Neutrophil (primary cell): ENCODE data around the gene KCNIP3.

Source experiments
- H3K27ac ChIP-seq: fragments of 200-600 bp; sonication (generic); 2 replicates; pipeline ENCODE4 v1.5.1; 2016; ENCODE audit warnings: mild to moderate bottlenecking, moderate library complexity
- H3K27me3 ChIP-seq: fragments of 200-600 bp; sonication (generic); 2 replicates; pipeline ENCODE4 v1.6.0; 2016; ENCODE audit warnings: mild to moderate bottlenecking
- H3K36me3 ChIP-seq: fragments of 200-600 bp; sonication (generic); 2 replicates; pipeline ENCODE4 v1.5.1; 2017
- H3K4me1 ChIP-seq, 2 experiments: fragments of 200-600 bp in 1 of 2; sonication (generic) in 1 of 2; 1 replicate in 1 of 2; 2 replicates in 1 of 2; pipeline versions ENCODE4 v1.5.1 to v1.6.1; 2013 to 2016; ENCODE audit warnings: low read depth in 1 of 2, low read length in 1 of 2, mild to moderate bottlenecking in 1 of 2, moderate library complexity in 1 of 2; ENCODE audit not compliant: control insufficient read depth in 1 of 2, insufficient read depth in 1 of 2
- H3K4me3 ChIP-seq, 2 experiments: fragments of 200-600 bp in 1 of 2; sonication (generic) in 1 of 2; 1 replicate in 1 of 2; 2 replicates in 1 of 2; pipeline ENCODE4 v1.5.1; 2013 to 2016; ENCODE audit warnings: low read depth in 1 of 2, low read length in 1 of 2, mild to moderate bottlenecking in 1 of 2, moderate library complexity in 1 of 2
- H3K9me3 ChIP-seq: fragments of 200-600 bp; sonication (generic); 2 replicates; pipeline ENCODE4 v1.5.1; 2016
- CTCF ChIP-seq: fragments of 200-600 bp; sonication (generic); IDR thresholded peaks from 2 replicates; pipeline ENCODE4 v1.5.1; 2016; ENCODE audit warnings: antibody characterized with exemption

The KCNIP3 gene

GRCh38 chr2:95313296-95314131 is 16.4 kb downstream of the KCNIP3 start:
- Histone ChIP-seq H3K27me3 (no peaks in the 10 kb centered on the region), H3K4me1 (no peaks in the 10 kb centered on the region), H3K36me3 (no peaks in the 10 kb centered on the region), H3K4me3 (no peak overlapping the region), H3K9me3 (no peaks in the 10 kb centered on the region), H3K27ac (no peak overlapping the region)
- no peak for TF ChIP-seq CTCF

GRCh38 chr2:95314598-95314963 is 17.4 kb downstream of the KCNIP3 start:
- H3K27me3 ChIP-seq: no peaks in the 10 kb centered on the region
- H3K4me1 ChIP-seq: no peaks in the 10 kb centered on the region
- no peaks in the 10 kb centered on the region for H3K36me3 ChIP-seq
- H3K27ac ChIP-seq: no peak overlapping the region
- H3K4me3 ChIP-seq: no peak overlapping the region
- TF ChIP-seq CTCF: no peak
- H3K9me3 ChIP-seq: no peaks in the 10 kb centered on the region

- no peaks in the 10 kb centered on the region for H3K27me3 ChIP-seq
- H3K4me1 ChIP-seq: no peaks in the 10 kb centered on the region
- no peak for TF ChIP-seq CTCF
- no peaks in the 10 kb centered on the region for H3K36me3 ChIP-seq
- H3K27ac ChIP-seq: no peak overlapping the region
- no peaks in the 10 kb centered on the region for H3K9me3 ChIP-seq
- no peak overlapping the region for H3K4me3 ChIP-seq
Observed at GRCh38 chr2:95314964-95315611, 17.9 kb downstream of the KCNIP3 start.

- H3K4me1 ChIP-seq: no peaks in the 10 kb centered on the region
- no peak overlapping the region for H3K4me3 ChIP-seq
- H3K27ac ChIP-seq: no peak overlapping the region
- H3K36me3 ChIP-seq: no peaks in the 10 kb centered on the region
- H3K27me3 ChIP-seq: no peaks in the 10 kb centered on the region
- no peak for TF ChIP-seq CTCF
- no peaks in the 10 kb centered on the region for H3K9me3 ChIP-seq
Observed at GRCh38 chr2:95315801-95316411, 18.8 kb downstream of the KCNIP3 start.

GRCh38 chr2:95316466-95317122 is 19.4 kb downstream of the KCNIP3 start:
- H3K4me3 ChIP-seq: no peak overlapping the region
- no peak overlapping the region for H3K27ac ChIP-seq
- no peaks in the 10 kb centered on the region for H3K27me3 ChIP-seq
- H3K4me1 ChIP-seq: no peaks in the 10 kb centered on the region
- H3K9me3 ChIP-seq: no peaks in the 10 kb centered on the region
- no peak for TF ChIP-seq CTCF
- H3K36me3 ChIP-seq: no peaks in the 10 kb centered on the region
